ENCODE measurements around the gene CORO2B.

DNA sequence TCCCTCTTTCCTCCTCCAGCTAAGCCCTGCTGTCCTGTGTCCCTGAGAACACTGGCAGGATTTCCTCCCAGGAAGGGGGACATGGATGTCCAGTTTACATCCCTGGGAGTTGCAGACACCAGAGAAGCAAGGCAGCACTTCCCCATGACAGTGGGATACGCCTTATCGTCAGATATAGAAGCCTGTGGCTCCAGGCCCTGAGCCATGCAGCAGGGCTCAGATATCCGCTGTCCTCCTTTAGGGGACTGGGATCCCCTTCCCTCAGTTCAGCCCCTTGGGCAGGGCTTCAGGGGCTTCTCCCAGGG is 16.4 kb downstream of the CORO2B start:
- TF ChIP-seq, protein P1, sequence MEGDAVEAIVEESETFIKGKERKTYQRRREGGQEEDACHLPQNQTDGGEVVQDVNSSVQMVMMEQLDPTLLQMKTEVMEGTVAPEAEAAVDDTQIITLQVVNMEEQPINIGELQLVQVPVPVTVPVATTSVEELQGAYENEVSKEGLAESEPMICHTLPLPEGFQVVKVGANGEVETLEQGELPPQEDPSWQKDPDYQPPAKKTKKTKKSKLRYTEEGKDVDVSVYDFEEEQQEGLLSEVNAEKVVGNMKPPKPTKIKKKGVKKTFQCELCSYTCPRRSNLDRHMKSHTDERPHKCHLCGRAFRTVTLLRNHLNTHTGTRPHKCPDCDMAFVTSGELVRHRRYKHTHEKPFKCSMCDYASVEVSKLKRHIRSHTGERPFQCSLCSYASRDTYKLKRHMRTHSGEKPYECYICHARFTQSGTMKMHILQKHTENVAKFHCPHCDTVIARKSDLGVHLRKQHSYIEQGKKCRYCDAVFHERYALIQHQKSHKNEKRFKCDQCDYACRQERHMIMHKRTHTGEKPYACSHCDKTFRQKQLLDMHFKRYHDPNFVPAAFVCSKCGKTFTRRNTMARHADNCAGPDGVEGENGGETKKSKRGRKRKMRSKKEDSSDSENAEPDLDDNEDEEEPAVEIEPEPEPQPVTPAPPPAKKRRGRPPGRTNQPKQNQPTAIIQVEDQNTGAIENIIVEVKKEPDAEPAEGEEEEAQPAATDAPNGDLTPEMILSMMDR (IDR thresholded peaks at IDR 0.05; ENCODE audit: insufficient read depth, low read length) = no peak
- TF ChIP-seq POLR2AphosphoS5 (IDR thresholded peaks at IDR 0.05; ENCODE audit: low read depth) = no peak
